ENCODE measurements around the gene ANKFN1.

GRCh38 chr17:56426901-56427300 lies 273.6 kb downstream of the ANKFN1 start:
- TF ChIP-seq SIN3A (IDR thresholded peaks at IDR 0.05; ENCODE audit: borderline replicate concordance, insufficient read depth, low read depth, low read length) (no peak), POLR2AphosphoS5 (IDR thresholded peaks at IDR 0.05; ENCODE audit: low read depth, low read length) (no peak), REST (IDR thresholded peaks at IDR 0.05; ENCODE audit: insufficient read depth in 1 of 2, low read depth in 2 of 2, low read length in 1 of 2) (no peak)
- TF ChIP-seq, protein P1, sequence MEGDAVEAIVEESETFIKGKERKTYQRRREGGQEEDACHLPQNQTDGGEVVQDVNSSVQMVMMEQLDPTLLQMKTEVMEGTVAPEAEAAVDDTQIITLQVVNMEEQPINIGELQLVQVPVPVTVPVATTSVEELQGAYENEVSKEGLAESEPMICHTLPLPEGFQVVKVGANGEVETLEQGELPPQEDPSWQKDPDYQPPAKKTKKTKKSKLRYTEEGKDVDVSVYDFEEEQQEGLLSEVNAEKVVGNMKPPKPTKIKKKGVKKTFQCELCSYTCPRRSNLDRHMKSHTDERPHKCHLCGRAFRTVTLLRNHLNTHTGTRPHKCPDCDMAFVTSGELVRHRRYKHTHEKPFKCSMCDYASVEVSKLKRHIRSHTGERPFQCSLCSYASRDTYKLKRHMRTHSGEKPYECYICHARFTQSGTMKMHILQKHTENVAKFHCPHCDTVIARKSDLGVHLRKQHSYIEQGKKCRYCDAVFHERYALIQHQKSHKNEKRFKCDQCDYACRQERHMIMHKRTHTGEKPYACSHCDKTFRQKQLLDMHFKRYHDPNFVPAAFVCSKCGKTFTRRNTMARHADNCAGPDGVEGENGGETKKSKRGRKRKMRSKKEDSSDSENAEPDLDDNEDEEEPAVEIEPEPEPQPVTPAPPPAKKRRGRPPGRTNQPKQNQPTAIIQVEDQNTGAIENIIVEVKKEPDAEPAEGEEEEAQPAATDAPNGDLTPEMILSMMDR (IDR thresholded peaks at IDR 0.05) = no peak
